ENCODE results near the gene ME2.

- TF ChIP-seq CTCF (IDR thresholded peaks at IDR 0.05; ENCODE audit: low read length) (no peak), EZH2 (IDR thresholded peaks at IDR 0.05; ENCODE audit: borderline replicate concordance, low read length) (no peak)
These were observed 110.8 kb downstream of the ME2 start for GRCh38 chr18:50989711-50990110.
